ENCODE results near the gene CNTNAP2.
"Not testable (repeated sequence)": the region's sequence is repeated elsewhere in the genome, so short reads cannot be mapped to it uniquely, and the experiment has no call there.

The CNTNAP2 gene

GRCh38 chr7:147708871-147709270 is 1592.3 kb downstream of the CNTNAP2 start:
- no peak for DNase-seq

- DNase-seq, result no peak
These were observed 1594.8 kb downstream of the CNTNAP2 start for GRCh38 chr7:147711447-147711846.

- DNase-seq, result no peak
These were observed 1605.6 kb downstream of the CNTNAP2 start for GRCh38 chr7:147721962-147722830.

GRCh38 chr7:147723536-147723935 is 1606.9 kb downstream of the CNTNAP2 start:
- DNase-seq, result no peak

GRCh38 chr7:147731311-147731710 is 1614.7 kb downstream of the CNTNAP2 start:
- DNase-seq, result no peak

GRCh38 chr7:147737559-147738214 is 1621.1 kb downstream of the CNTNAP2 start:
- DNase-seq, result not testable (repeated sequence)

GRCh38 chr7:147742301-147742700 is 1625.7 kb downstream of the CNTNAP2 start:
- DNase-seq, result no peak

- DNase-seq, result no peak
These were observed 1639.7 kb downstream of the CNTNAP2 start for GRCh38 chr7:147756300-147756699.

GRCh38 chr7:147759327-147759943 is 1642.8 kb downstream of the CNTNAP2 start:
- no peak for DNase-seq

- DNase-seq, result no peak
These were observed 1648.7 kb downstream of the CNTNAP2 start for GRCh38 chr7:147765301-147765700.

GRCh38 chr7:147771344-147771743 is 1654.7 kb downstream of the CNTNAP2 start:
- no peak for DNase-seq

GRCh38 chr7:147774461-147774860 is 1657.9 kb downstream of the CNTNAP2 start:
- peak; percentile 42 for DNase-seq

GRCh38 chr7:147775516-147776284 is 1659.1 kb downstream of the CNTNAP2 start:
- DNase-seq, result no peak

- no peak for DNase-seq
These were observed 1660.7 kb downstream of the CNTNAP2 start for GRCh38 chr7:147777309-147777708.

GRCh38 chr7:147779949-147780348 is 1663.3 kb downstream of the CNTNAP2 start:
- DNase-seq, result no peak

- DNase-seq, result no peak
These were observed 1680.0 kb downstream of the CNTNAP2 start for GRCh38 chr7:147796581-147796980.

GRCh38 chr7:147798001-147798400 is 1681.4 kb downstream of the CNTNAP2 start:
- DNase-seq, result no peak

- DNase-seq, result not testable (repeated sequence)
These were observed 1685.2 kb downstream of the CNTNAP2 start for GRCh38 chr7:147801762-147802161.

GRCh38 chr7:147803151-147803550 is 1686.5 kb downstream of the CNTNAP2 start:
- DNase-seq, result no peak

GRCh38 chr7:147803606-147804005 is 1687.0 kb downstream of the CNTNAP2 start:
- peak; percentile 86 for DNase-seq

- peak; percentile 72 for DNase-seq
These were observed 1687.4 kb downstream of the CNTNAP2 start for GRCh38 chr7:147804032-147804431.

- no peak for DNase-seq
These were observed 1689.5 kb downstream of the CNTNAP2 start for GRCh38 chr7:147805996-147806576.

GRCh38 chr7:147809786-147810185 is 1693.2 kb downstream of the CNTNAP2 start:
- DNase-seq, result no peak

Measured in DMS 273 treated with DMSO at 0.1 percent for 48 hours (cell line).